ENCODE data around the gene PTPRG. TPM values are rescaled to one million over a fixed set of nuclear protein-coding genes. Genes with fewer than 3 reads are reported as not detected.

PTPRG gene
- total RNA-seq, 4 donors from 2014 or later, result 8.4 to 37.3 (median 14.9) TPM

DNA sequence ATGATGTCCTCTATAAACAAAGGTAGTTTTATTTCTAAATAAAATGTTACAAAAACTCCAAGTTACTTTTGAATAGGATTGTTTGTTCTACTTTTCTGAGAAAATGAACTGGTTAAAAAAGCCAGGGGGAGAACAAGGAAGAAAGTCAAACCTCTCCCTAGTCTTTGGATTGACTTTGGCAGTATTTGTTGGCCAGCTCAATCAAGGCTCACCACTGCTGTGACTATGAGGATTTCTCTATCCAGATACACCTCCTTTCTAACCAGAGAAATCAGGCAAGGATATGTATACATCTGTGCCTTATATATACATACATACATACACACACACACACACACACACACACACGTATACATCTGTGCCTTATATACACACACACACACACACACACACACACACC, 704.2 kb downstream of the PTPRG start:
- intact Hi-C loops (cut with DNase I; ENCODE audit: low total_unique reads), result no loop called here
- 88 to 89% methylated on average over 1 of the region's 1 CpG for WGBS, 2 donors
- H3K4me3 ChIP-seq (ENCODE audit: low read depth, poor library complexity, severe bottlenecking), result no peak overlapping the region
- TF ChIP-seq, protein P1, sequence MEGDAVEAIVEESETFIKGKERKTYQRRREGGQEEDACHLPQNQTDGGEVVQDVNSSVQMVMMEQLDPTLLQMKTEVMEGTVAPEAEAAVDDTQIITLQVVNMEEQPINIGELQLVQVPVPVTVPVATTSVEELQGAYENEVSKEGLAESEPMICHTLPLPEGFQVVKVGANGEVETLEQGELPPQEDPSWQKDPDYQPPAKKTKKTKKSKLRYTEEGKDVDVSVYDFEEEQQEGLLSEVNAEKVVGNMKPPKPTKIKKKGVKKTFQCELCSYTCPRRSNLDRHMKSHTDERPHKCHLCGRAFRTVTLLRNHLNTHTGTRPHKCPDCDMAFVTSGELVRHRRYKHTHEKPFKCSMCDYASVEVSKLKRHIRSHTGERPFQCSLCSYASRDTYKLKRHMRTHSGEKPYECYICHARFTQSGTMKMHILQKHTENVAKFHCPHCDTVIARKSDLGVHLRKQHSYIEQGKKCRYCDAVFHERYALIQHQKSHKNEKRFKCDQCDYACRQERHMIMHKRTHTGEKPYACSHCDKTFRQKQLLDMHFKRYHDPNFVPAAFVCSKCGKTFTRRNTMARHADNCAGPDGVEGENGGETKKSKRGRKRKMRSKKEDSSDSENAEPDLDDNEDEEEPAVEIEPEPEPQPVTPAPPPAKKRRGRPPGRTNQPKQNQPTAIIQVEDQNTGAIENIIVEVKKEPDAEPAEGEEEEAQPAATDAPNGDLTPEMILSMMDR (IDR thresholded peaks at IDR 0.05), result no peak
- TF ChIP-seq POLR2A (IDR thresholded peaks at IDR 0.05), result no peak
- no peak for DNase-seq (ENCODE audit: low spot score in 2 of 2)

DNA sequence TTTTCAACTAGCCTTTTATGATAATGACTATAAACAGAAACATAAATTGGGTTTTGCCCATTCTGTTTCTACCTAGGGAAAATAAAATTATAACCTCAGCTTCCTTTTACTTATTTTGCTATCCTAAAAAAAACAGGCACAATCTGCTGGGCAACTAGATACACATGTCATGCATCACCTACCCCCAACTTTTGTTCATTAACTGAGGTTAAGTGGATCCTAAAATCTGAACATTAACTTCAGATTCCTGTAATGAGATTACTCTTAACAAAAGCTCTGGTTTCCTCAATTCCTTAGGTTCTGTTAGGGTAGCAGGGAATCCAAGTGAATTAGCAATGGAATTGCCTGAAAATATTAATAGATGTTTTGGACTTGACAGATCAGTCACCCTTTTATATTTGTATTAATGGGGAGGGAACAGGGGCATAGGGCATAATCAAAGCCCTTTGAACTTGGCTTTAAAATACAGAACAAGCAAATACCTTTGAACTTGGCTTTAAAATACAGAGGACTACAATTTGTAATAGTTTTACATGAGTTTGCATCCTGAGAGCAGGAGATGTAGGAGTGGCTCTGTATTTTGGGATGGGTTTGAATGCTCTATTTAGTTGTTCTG, 705.4 kb downstream of the PTPRG start:
- intact Hi-C loops (cut with DNase I; ENCODE audit: low total_unique reads), result no loop called here
- TF ChIP-seq, protein P1 (IDR thresholded peaks at IDR 0.05), result no peak
- TF ChIP-seq POLR2A (IDR thresholded peaks at IDR 0.05), result no peak
- no peak for DNase-seq (ENCODE audit: low spot score in 2 of 2)

DNA sequence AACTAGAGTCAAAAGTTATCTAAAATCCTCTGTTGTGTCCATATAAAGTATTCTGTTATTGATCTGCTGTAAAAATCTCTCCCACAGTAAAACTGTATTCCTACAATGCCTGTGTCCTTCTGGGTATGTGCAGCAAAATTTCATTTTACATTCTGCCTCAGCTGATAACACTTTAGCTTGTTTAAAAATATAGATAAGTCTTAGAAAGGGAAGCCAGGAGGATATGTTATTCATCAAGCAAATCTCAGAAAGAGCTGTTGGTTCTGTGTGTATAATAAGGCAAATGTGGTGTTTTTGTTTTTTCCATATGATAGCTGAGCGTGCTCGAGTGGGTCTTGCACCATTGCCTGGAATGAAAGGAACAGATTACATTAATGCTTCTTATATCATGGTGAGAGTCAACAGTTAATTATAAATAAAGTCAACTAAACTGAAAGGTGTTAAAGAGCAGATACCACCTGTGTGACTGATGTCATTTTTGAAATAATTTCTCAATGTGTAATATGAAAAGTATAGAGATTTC, 715.3 kb downstream of the PTPRG start:
- 85 to 89% methylated on average over 2 of the region's 2 CpGs for WGBS, 2 donors
- intact Hi-C loops (cut with DNase I; ENCODE audit: low total_unique reads), result no loop called here
- no peak for DNase-seq (ENCODE audit: low spot score in 2 of 2)
- H3K4me3 ChIP-seq (ENCODE audit: low read depth, poor library complexity, severe bottlenecking), result no peak overlapping the region
- no peak for TF ChIP-seq POLR2A (IDR thresholded peaks at IDR 0.05)
- TF ChIP-seq, protein P1 (IDR thresholded peaks at IDR 0.05), result no peak

More for the DNA sequence above, 705.4 kb downstream of the PTPRG start:
- H3K4me3 ChIP-seq (ENCODE audit: low read depth, poor library complexity, severe bottlenecking), result no peak overlapping the region

DNA sequence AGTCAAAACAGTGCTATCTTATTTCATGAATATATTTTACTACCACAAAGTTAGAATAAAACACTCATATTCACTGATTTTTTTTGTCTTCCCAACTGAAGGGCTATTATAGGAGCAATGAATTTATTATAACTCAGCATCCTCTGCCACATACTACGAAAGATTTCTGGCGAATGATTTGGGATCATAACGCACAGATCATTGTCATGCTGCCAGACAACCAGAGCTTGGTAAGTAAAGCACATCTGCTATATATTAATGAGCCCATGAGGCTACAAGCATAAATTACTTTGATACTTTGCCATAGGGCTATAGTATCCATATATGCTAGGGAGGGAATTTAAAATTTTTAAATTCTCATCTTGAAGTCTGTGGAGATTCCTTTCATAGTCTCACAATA, 716.1 kb downstream of the PTPRG start:
- 62 to 70% methylated on average over 3 of the region's 3 CpGs for WGBS, 2 donors
- no peak overlapping the region for H3K4me3 ChIP-seq (ENCODE audit: low read depth, poor library complexity, severe bottlenecking)
- TF ChIP-seq POLR2A (IDR thresholded peaks at IDR 0.05), result no peak
- TF ChIP-seq, protein P1 (IDR thresholded peaks at IDR 0.05), result no peak
- intact Hi-C loops (cut with DNase I; ENCODE audit: low total_unique reads), result no loop called here
- no peak for DNase-seq (ENCODE audit: low spot score in 2 of 2)

DNA sequence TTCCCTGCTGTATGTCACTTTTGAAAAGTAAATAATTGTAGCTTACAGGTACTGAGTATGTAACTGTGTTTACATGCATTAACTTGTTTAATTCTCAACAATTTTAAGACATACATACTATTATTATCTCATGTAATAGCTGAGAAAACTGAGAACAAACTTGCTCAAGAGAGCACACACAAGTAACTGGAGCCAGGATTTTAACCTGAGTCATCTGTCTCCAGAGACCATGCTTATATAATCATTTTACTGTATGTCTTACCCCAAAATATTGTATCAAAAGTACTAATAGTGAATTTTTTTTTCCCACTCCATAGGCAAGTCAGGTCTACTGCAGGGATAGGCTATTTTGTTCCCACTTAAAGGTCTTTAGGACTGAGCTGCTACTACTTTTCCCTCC, 716.6 kb downstream of the PTPRG start:
- intact Hi-C loops (cut with DNase I; ENCODE audit: low total_unique reads), result no loop called here
- no peak overlapping the region for H3K4me3 ChIP-seq (ENCODE audit: low read depth, poor library complexity, severe bottlenecking)
- TF ChIP-seq, protein P1 (IDR thresholded peaks at IDR 0.05), result no peak
- TF ChIP-seq POLR2A (IDR thresholded peaks at IDR 0.05), result no peak
- DNase-seq (ENCODE audit: low spot score in 2 of 2), result no peak

DNA sequence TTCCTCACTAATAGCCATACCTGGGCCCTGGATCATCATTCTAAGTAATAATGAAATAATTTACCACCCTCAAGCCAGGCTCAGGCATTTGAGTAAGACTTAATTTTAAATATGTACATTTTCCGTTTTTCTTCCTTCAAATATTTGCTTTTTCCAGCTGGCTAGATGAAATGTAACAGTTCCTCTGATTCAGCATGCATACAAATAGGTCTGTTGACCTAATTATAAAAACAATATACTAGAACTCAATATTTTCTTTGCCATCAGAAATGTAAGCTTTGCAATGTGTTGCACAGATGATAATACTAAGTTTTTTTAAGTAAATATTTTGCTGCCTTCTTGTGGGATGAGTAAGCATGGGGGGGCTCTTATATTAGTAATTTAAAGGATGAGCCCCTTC, 720.4 kb downstream of the PTPRG start:
- TF ChIP-seq, protein P1 (IDR thresholded peaks at IDR 0.05), result no peak
- TF ChIP-seq POLR2A (IDR thresholded peaks at IDR 0.05), result no peak
- H3K4me3 ChIP-seq (ENCODE audit: low read depth, poor library complexity, severe bottlenecking), result no peak overlapping the region
- 81 to 90% methylated on average over 1 of the region's 1 CpG for WGBS, 2 donors
- no peak for DNase-seq (ENCODE audit: low spot score in 2 of 2)
- intact Hi-C loops (cut with DNase I; ENCODE audit: low total_unique reads), result no loop called here
